ENCODE data around the gene TMOD1.
"Not testable (repeated sequence)": the region's sequence is repeated elsewhere in the genome, so short reads cannot be mapped to it uniquely, and the experiment has no call there.

TMOD1 gene

DNA sequence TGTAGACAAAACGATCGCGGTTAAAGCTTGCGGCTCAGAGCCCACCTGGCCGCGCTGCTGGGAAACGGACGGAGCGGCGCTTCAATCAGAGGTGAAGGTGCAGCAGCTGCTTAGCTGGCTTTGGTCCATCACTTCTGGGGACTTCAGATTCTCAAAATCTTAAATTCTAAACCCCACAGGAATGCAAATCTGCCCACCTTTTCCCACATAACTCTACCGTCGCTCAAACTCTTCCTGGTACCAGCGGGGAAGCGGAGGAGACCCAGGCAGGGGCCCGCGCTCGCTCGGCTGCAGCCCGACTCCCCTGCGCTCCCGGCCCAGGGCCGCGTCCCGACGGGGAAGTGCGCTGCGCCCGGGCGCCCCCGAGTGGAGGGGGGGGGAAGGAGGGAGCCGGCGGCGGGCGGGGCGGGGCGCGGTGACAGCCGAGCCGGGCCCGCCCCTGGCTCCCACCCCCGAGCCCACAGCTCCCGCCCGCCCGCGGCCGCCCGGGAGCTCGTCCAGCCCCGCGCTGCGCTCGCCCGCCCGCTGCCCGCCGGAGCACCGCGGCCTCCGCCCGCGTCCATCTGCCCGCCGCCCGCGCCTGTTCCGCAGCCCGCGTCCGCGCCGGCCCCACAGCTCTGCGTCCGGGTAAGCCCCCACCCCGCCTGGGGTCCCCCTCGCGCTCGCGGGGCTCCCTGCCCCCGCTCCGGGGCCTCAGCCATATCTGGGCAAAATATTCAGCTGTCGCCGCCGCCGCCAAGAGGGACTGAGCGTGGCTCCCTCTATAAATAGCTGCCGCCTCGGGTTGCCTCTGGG, at the start of gene TMOD1:
TSS of gene TMOD1 (plus strand) at position 490 of the 795 bp plus-strand sequence. CDS start 22,523 bp downstream, outside the sequence.
- DNase-seq (ENCODE audit: low read depth): peak; percentile 60

DNA sequence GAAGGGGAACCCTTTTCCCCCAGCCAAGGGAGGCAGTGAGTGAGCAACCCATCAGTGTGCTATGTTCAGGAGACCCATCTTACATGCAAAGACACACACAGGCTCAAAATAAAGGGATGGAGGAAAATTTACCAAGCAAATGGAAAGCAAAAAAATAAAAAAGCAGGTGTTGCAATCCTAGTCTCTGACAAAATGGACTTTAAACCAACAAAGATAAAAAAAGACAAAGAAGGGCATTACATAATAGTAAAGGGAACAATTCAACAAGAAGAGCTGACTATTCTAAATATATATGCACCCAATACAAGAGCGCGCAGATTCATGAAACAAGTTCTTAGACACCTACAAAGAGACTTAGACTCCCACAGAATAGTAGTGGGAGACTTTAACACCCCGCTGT, 47.9 kb upstream of the TMOD1 start:
- not testable (repeated sequence) for DNase-seq (ENCODE audit: low read depth)

DNA sequence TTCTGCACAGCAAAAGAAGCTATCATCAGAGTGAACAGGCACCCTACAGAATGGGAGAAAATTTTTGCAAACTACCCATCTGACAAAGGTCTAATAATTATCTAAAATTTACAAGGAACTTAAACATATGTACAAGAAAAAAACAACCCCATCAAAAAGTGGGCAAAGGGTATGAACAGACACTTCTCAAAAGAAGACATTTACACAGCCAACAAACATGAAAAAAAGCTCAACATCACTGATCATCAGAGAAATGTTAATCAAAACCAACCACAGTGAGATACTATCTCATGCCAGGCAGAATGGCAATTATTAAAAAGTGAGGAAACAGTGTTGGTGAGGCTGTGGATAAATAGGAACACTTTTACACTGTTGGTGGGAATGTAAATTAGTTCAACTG, 44.6 kb upstream of the TMOD1 start:
- DNase-seq (ENCODE audit: low read depth): not testable (repeated sequence)

DNA sequence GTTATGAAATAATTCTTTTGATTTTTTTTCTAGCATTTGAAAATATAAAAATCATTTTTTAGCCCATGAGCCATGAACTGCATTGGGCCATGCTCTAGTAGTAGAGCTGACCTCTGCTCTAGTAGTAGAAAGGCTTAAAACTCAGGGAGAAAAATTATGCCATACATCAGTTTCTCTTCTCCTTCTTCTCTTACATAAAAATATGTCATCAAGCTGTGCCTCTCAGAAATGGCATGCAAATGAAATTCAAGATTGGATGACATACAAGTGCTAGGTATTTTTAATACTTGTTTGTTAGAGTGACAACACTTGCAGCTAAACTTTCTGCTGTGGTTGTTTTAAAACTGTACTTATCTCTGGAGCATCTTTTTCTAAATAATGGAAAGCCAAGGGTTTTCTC, 42.1 kb upstream of the TMOD1 start:
- DNase-seq (ENCODE audit: low read depth): no peak

- no peak for DNase-seq (ENCODE audit: low read depth)
Measured at GRCh38 chr9:97462159-97462558, 39.3 kb upstream of the TMOD1 start.

DNA sequence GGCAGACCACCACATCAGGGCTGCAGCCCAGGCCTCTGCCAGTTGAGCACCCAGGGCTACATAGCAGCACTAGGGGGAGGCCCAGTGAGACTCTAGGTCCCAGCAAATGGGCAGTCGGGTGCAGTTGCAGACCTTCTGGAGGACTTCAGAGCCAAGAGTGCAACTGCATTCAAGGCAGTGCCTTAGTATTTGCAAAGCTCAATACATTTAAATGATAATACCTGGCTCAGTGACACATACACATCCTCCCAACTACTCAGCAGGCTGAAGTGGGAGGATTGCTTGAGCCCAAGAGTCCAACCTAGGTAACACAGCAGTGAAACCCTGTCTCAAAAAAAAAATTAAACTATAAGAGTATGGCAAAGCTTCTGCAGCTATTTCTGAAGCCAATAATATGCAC, 38.6 kb upstream of the TMOD1 start:
- DNase-seq (ENCODE audit: low read depth): no peak

DNA sequence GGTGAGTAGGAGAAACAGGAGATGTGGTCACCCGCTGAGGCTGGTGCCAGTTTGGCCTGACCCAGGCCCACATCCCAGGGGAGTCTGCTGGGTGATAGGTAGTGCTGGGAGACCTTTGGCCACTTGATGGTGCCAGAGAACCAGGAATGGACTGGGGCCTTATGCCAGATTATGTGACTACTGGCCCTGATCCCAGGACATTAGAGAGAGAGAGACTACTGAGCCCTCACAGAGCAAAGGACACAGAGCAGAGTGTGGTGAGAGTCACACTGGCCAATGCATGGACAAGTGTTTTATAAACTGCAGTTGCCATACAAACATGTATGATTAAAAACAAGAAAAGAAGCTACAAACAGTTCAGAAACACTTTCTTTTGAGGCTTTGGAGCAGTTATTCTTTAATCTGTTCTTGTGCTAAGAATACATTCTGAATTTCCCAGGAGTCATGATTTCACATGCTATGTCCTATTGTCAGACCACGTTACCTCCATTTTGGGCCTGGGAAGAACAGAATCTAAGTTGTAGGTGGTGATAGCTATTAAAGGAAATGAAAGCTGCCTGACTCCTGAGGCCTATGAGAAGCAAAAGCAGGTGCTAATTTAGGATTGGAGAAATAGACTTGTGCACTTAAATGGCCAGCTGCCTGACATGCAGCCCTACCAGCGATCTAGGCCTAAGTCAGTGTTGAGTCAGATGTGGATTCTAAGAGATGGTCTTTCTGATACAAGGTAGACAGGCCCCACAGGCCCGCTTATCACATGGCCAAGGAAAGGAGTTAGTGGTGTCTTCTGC, 32.6 kb upstream of the TMOD1 start:
- peak; percentile 70 for DNase-seq (ENCODE audit: low read depth)

DNA sequence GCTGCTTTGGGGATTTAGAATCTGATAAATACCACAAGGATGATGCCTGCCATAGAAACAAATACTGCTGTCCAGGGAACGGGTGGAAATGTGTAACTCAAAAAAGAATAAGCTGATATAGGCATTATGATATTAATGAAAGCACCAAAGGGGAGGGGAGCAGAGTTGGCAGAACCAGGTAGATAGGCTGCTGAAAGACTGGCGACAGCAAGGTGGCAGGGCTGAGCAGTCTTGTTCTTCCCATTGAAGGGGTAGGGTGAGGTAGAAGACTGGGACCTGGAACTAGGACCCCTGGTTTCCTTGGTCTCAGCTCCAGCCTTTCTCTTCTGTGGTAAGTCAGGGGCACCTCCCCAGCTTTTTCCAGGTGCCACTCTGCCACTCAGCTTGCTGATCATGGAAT, 31.4 kb upstream of the TMOD1 start:
- no peak for DNase-seq (ENCODE audit: low read depth)

DNA sequence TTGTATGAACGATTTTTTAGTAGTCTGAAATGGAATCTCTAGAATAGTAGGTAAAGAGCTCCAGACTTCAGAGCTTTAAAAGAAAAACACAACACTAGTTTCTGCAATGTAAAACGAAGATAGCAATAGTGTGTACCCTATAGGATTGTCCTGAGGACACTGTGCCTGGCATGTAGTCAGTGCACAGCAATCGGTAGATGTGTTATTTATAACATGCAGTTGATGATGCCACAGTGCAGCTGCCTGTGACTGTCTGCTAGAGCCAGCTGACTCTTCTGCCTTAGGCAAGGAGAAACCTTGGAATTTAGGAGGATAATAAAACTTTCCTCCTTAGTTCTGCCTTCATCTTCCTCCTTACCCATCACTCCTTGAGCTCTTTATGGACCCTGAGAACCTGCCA, 27.7 kb upstream of the TMOD1 start:
- DNase-seq (ENCODE audit: low read depth): peak; percentile 10

- peak; percentile 81 for DNase-seq (ENCODE audit: low read depth)
Measured at GRCh38 chr9:97474372-97474925, 27.0 kb upstream of the TMOD1 start.

GRCh38 chr9:97475059-97475458, 26.4 kb upstream of the TMOD1 start:
- DNase-seq (ENCODE audit: low read depth): peak; percentile 90

DNA sequence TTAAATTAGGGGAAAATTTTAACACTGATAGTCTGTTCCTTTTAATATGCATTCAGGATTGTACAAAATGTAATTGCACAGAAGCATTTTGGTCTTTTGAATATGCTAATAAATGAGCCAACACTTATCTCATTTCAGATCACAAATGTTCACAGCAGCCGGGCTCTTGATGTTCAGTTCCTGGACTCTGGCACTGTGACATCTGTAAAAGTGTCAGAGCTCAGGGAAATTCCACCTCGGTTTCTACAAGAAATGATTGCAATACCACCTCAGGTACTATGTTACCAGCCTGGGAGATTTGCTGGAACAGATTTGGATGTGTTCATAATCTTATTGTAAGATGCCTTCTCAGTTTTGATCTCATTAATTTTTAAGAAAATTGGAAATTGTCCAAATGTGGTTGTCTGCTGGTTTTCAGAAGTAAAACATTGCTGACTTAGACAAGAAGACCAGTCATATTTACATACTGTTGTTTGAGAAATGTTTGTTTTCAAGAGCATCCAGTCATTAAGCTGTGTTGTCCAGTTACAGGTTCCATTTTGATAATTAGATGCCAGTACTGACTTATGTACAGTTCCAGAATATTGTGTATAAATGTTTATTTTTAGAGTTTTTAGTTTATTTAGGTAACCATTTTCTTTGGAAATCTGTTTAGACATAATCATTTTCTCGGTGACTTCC, 23.0 kb upstream of the TMOD1 start:
- no peak for DNase-seq (ENCODE audit: low read depth)

DNA sequence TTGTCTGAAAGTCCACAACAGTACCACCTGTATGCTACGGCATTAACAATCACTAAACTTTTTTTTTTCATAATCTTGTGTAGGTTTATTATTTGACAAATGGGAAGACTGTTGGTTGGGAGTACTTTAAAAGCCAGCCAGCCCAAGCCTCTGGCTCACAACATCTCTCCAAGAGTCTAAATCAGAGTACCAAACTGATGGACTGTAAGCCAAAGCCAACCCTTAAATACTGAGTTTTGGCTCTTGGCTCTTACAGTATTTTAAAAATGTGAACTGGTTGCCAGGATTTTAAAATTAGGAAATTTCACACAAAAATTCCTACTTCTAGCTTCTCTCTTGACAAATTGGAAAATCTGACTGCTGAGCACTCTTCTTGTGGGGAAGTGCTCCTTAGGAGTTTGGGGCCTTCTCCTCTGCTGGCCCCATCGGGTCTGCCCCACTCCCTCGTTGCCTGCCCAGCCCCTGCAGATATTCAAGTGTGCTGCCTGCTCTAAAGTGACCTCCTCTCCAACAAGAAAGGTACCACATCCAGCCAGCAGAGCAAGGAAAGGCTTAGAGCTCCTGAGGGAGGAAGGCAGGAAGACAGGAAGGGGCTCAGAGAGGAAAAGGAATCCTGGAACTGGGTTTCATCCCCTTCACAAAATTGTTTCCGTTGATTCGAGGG, 21.8 kb upstream of the TMOD1 start:
- DNase-seq (ENCODE audit: low read depth): no peak

DNA sequence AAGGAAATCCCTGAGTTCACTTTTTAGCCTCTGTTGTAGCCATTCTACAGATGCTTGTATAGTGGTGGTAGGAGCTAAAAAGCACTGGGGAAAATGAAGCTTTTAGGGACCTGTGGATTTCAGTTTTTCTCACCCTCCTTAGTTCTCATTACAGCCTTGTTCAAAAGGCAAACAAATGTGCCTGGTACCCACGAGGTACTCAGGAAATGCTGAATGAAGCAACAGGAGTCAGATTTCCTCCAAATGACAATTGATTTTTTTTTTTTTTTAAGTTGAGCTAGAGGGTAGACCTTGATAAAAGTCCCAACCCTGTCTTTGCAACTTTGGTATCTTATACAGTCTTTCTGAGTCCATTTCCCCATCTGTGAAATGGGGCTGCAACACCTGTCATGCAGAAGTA, 21.3 kb upstream of the TMOD1 start:
- no peak for DNase-seq (ENCODE audit: low read depth)

DNA sequence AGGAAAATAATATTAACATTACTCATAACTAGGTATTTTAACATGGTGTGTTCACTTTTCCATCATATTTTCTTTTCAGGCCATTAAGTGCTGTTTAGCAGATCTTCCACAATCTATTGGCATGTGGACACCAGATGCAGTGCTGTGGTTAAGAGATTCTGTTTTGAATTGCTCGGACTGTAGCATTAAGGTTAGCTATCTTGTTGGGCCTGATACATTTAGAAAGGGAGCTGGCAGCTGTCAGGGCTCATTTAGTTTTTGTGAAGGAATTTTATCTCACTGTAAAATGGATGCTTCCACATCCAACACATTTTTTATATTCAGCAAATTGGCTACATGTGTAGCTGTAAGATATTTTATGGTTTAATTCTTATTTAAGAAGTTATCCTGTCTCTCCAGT, 20.7 kb upstream of the TMOD1 start:
- DNase-seq (ENCODE audit: low read depth): no peak

GRCh38 chr9:97484134-97484533, 17.3 kb upstream of the TMOD1 start:
- no peak for DNase-seq (ENCODE audit: low read depth)

GRCh38 chr9:97487107-97487506, 14.4 kb upstream of the TMOD1 start:
- DNase-seq (ENCODE audit: low read depth): peak; percentile 74

DNA sequence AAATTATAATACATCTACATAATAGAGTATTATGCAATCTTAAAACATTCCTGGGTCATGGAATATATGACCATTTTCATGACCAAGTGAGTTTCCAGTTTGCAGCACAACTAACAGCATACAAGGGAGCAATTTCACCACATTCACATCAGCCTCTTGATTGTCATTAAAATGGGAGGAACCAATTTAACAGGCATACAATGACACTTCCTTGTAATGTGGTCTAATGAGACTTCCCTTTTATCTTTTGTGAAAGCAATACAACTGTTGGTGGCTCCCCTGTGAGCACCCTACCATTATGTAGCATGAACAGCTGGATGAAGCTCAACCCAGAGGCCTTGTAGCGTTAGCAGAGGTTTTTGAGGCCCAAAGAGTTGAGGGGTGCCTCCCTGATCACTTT, 13.6 kb upstream of the TMOD1 start:
- no peak for DNase-seq (ENCODE audit: low read depth)

GRCh38 chr9:97491216-97491999, 10.1 kb upstream of the TMOD1 start:
- DNase-seq (ENCODE audit: low read depth): no peak

GRCh38 chr9:97497558-97498375, 3.7 kb upstream of the TMOD1 start:
- DNase-seq (ENCODE audit: low read depth): not testable (repeated sequence)
